Spleen (tissue), 11 donors: Measurements from ENCODE around the gene DCAF5. TPM values are rescaled to one million over a fixed set of nuclear protein-coding genes. Genes with fewer than 3 reads are reported as not detected.
A peak's percentile ranks its signal among the peaks of the same experiment; 100 is the strongest.

Experiments
- DNase-seq: peaks from one replicate; pipeline ENCODE4 v3.0.0-alpha.2; 2020
- H3K27ac ChIP-seq, 8 donors: fragments of 200-600 bp; sonication (generic) in 7 of 8; 1 replicate in 4 of 8; 2 replicates in 4 of 8; pipeline versions ENCODE4 v1.5.0 to v1.8.0; 2016 to 2021; ENCODE audit warnings: inconsistent platforms in 4 of 8, mild to moderate bottlenecking in 4 of 8, moderate library complexity in 1 of 8
- H3K27me3 ChIP-seq, 7 donors: fragments of 200-600 bp; sonication (generic) in 6 of 7; replicated peaks in 1 of 7; 1 replicate in 4 of 7; 2 replicates in 3 of 7; pipeline versions ENCODE4 v1.5.0 to v1.8.0; 2016 to 2021; ENCODE audit warnings: inconsistent platforms in 3 of 7, mild to moderate bottlenecking in 1 of 7
- H3K36me3 ChIP-seq, 6 donors: fragments of 200-600 bp; sonication (generic) in 5 of 6; 1 replicate in 4 of 6; 2 replicates in 2 of 6; pipeline versions ENCODE4 v1.5.0 to v1.8.0; 2016 to 2021; ENCODE audit warnings: inconsistent platforms in 2 of 6
- H3K4me1 ChIP-seq, 6 donors: fragments of 200-600 bp; sonication (generic) in 5 of 6; 1 replicate in 3 of 6; 2 replicates in 3 of 6; pipeline versions ENCODE4 v1.5.0 to v1.8.0; 2016 to 2021; ENCODE audit warnings: inconsistent platforms in 3 of 6
- H3K4me3 ChIP-seq, 8 donors: fragments of 200-600 bp; sonication (generic) in 7 of 8; 1 replicate in 4 of 8; 2 replicates in 4 of 8; pipeline versions ENCODE4 v1.5.0 to v1.8.0; 2016 to 2021; ENCODE audit warnings: inconsistent platforms in 4 of 8, mild to moderate bottlenecking in 4 of 8, moderate library complexity in 2 of 8
- H3K9me3 ChIP-seq, 8 donors: fragments of 200-600 bp; sonication (generic) in 7 of 8; 1 replicate in 4 of 8; 2 replicates in 4 of 8; pipeline versions ENCODE4 v1.5.0 to v1.8.0; 2016 to 2021; ENCODE audit warnings: inconsistent platforms in 4 of 8
- CTCF ChIP-seq, 11 experiments: fragments of 200-600 bp in 7 of 11; fragments of 450-650 bp in 4 of 11; sonication (generic) in 4 of 11; IDR thresholded peaks in 8 of 11; conservative IDR thresholded peaks in 3 of 11; 1 replicate in 7 of 11; 2 replicates in 4 of 11; pipeline versions ENCODE4 v1.4.0 to v1.8.0; 2016 to 2021; ENCODE audit warnings: antibody characterized with exemption in 11 of 11, inconsistent platforms in 4 of 11, mild to moderate bottlenecking in 1 of 11
- POLR2A ChIP-seq, 3 donors: fragments of 450-650 bp; IDR thresholded peaks; one replicate each; pipeline ENCODE4 v1.5.1; 2017; ENCODE audit warnings: antibody characterized with exemption in 3 of 3, mild to moderate bottlenecking in 1 of 3
- POLR2AphosphoS5 ChIP-seq, 3 donors: sonication (generic); formaldehyde crosslinking; IDR thresholded peaks; one replicate each; pipeline ENCODE4 v1.5.1; 2017; ENCODE audit warnings: antibody characterized with exemption in 3 of 3
- WGBS, 5 donors: extraction: QIAGEN DNeasy Blood & Tissue Kit in 3 of 5; methylation state at CpG; one replicate each; pipeline versions ENCODE4 v1.1.5 to v1.1.7; 2013 to 2018; 5-methylcytosine and 5-hydroxymethylcytosine counted together
- intact Hi-C: fragments of 100-400 bp; cut with DNase I; formaldehyde crosslinking; loops from one replicate; pipeline ENCODE4 v1.15.0; 2023; ENCODE audit warnings: low total_unique reads
- polyA plus RNA-seq, 3 donors: library from polyadenylated mRNA; stranded (reverse); fragments of 200-250 nt; gene quantifications; one replicate each; pipeline ENCODE4 v1.2.1, GENCODE V29; 2013
- total RNA-seq, 7 donors: library from RNA; depleted of rRNA in 3 of 7; stranded (reverse); fragments of >200 nt in 3 of 7; fragmentation: NEBNext Ultra II Directional in 4 of 7; extraction: Animal tissue kit (Norgen Biotek cat#: 25700) in 4 of 7; gene quantifications; one replicate each; pipeline versions ENCODE4 v1.1.0 to v1.2.1, GENCODE V29; 2016 to 2021
- donor health status: healthy with polysubstance abuse.
- donor health status: DM: no; HTN: no; CAD: no; lungs with moderate emphysema.
- donor health status: DM: no; HTN: no; CAD: no.
- donor health status: Bipolar disorder and iron deficiency.
- donor health status: healthy.
- donor health status: DM: no; HTN: no; CAD: no.
- donor health status: DM: yes; HTN: yes; CAD: no.

DCAF5 gene
- total and polyA plus RNA-seq, 10 donors, result 10.3 to 60.6 (median 44.1) TPM

DNA sequence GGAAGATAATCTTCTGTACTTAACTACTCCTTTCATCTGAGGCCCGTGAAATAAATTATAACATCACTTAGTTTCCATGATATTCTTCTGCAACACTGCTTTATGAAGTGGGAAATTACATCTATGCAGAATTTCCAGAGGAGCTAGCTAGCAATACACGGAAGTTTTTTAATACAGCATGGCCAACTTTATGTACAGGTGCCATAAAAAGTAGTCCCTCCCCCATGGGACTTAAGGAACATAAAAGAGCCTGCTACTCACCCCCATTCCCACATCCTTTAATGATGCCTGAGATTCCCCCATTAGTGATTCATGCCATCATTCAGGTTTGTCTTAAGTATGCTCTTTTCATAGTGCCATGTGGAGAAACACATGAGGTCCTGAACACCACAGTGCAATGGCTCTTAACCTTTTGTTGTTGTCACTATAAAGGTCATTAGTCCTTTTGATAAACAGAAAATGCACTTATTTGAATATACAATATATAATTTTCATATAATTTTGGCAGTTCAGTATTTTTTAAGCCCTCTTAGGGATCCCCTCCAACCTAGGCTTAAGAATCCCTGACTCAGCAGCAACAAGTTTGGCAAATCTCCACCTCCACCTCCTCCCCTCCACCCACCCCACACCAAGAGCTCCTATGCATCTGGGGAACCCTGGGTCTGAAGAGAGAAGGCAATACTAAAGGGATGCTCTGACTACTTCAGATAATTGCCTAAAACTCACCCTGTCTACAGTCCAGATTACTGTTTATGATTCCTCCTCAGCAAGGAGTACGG lies 37.3 kb downstream of the DCAF5 start:
- H3K4me1 ChIP-seq, result peaks cover 0 to 25% (median 0%) of the 10 kb centered on the region in 6 donors
- no peak overlapping the region for H3K4me3 ChIP-seq
- H3K27me3 ChIP-seq, result no peaks in the 10 kb centered on the region
- WGBS, 5 donors, result 89 to 97% (median 94%) methylated on average over 3 of the region's 3 CpGs
- H3K36me3 ChIP-seq, result peaks cover 0 to 98% (median 56%) of the 10 kb centered on the region in 6 donors
- intact Hi-C loops, result no loop called here
- H3K9me3 ChIP-seq, result no peaks in the 10 kb centered on the region
- TF ChIP-seq CTCF (IDR thresholded peaks at IDR 0.05 in 8 of 11, conservative IDR thresholded peaks at IDR 0.05 in 3 of 11), result no peak
- TF ChIP-seq POLR2A (IDR thresholded peaks at IDR 0.05), result no peak
- no peak for TF ChIP-seq POLR2AphosphoS5 (IDR thresholded peaks at IDR 0.05)
- no peak for DNase-seq
- H3K27ac ChIP-seq, result no peak overlapping the region

DNA sequence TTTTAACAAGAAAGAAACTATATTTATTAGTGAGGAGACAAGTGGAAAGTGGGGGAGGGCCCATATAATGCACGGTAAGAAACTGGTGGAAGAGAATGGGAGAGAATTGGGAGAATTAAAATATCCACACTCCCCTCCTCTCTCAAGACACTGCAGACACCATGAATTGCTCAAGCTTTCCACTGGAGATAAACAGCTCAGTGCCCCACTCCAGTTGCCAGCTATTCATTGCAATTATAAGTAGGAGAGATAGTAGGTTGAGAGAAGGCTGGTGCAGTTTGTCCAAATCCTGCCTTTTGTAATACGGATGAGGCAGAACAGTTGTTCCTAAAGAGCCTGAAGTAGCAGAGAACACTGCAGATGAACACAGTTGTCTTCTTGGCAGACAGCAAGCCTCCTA lies 38.2 kb downstream of the DCAF5 start:
- H3K27ac ChIP-seq, result no peak overlapping the region
- H3K27me3 ChIP-seq, result no peaks in the 10 kb centered on the region
- no peak overlapping the region for H3K4me3 ChIP-seq
- H3K4me1 ChIP-seq, result peaks cover 0 to 20% (median 0%) of the 10 kb centered on the region in 6 donors
- H3K36me3 ChIP-seq, result peaks cover 0 to 98% (median 54%) of the 10 kb centered on the region in 6 donors
- DNase-seq, result no peak
- TF ChIP-seq POLR2AphosphoS5 (IDR thresholded peaks at IDR 0.05) (no peak), CTCF (IDR thresholded peaks at IDR 0.05 in 8 of 11, conservative IDR thresholded peaks at IDR 0.05 in 3 of 11) (no peak), POLR2A (IDR thresholded peaks at IDR 0.05) (no peak)
- no peaks in the 10 kb centered on the region for H3K9me3 ChIP-seq
- intact Hi-C loops, result no loop called here
- WGBS, 5 donors, result 89 to 95% (median 91%) methylated on average over 2 of the region's 2 CpGs

DNA sequence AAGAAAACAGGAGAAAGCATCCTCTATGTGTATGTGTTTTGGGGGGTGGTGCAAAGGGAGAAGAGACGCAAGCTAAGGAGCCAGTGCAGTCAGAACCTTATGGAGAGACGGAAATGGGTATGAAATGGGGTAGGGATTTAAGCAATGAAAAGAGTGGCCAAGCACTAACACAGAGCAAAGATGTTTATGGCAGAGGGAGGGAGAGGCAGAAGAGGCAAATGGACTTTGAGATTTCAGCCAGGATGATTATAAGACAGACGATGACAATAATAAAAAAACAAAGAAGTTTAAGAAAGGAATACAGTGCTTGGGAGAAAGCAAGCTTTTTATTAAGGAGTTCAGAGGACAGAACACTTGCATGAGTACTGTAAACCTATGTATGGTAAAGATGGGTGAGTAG lies 44.6 kb downstream of the DCAF5 start:
- no peaks in the 10 kb centered on the region for H3K9me3 ChIP-seq
- no peak overlapping the region for H3K4me3 ChIP-seq
- H3K27ac ChIP-seq, result no peak overlapping the region
- no peaks in the 10 kb centered on the region for H3K27me3 ChIP-seq
- DNase-seq, result no peak
- intact Hi-C loops, result loop anchor here (5.0 kb wide), 1 partner anchor 196 kb away; no protein-coding TSS in a partner anchor
- 86 to 96% (median 96%) methylated on average over 3 of the region's 3 CpGs for WGBS, 5 donors
- H3K4me1 ChIP-seq, result no peaks in the 10 kb centered on the region
- TF ChIP-seq POLR2A (IDR thresholded peaks at IDR 0.05) (no peak), POLR2AphosphoS5 (IDR thresholded peaks at IDR 0.05) (no peak), CTCF (IDR thresholded peaks at IDR 0.05 in 8 of 11, conservative IDR thresholded peaks at IDR 0.05 in 3 of 11) (no peak)
- H3K36me3 ChIP-seq, result peaks cover 0 to 96% (median 35%) of the 10 kb centered on the region in 6 donors

DNA sequence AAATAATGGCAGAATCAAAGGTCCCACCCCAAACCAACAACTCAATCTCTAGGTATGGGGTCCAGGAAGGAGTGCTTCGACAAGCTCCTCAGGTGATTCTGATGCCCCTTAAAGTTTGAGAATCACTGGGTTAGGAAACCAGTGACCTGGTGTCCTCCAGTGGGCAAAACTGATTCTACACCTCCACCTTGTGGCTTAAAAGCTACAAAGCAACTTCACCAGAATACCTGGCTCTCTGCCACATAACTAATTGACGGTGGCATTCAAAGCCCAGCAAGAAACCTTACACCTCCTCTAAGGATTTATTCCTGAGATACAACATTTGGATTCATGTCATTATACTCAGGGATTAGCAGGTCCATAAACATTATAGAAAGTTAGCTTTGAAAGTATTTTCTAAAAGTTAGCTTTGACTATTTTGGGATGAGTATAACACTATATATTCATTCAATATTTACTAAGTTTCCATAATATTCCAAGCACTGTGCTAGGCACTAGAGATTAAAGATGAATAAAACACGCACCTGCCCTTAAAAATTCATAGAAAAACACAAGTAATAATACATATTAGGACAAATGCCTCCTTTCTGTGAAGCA lies 45.4 kb downstream of the DCAF5 start:
- no peaks in the 10 kb centered on the region for H3K4me1 ChIP-seq
- no peak for DNase-seq
- peaks cover 0 to 97% (median 39%) of the 10 kb centered on the region in 6 donors for H3K36me3 ChIP-seq
- H3K4me3 ChIP-seq, result no peak overlapping the region
- H3K27me3 ChIP-seq, result no peaks in the 10 kb centered on the region
- no peak for TF ChIP-seq POLR2AphosphoS5 (IDR thresholded peaks at IDR 0.05)
- no peak for TF ChIP-seq POLR2A (IDR thresholded peaks at IDR 0.05)
- TF ChIP-seq CTCF (IDR thresholded peaks at IDR 0.05 in 8 of 11, conservative IDR thresholded peaks at IDR 0.05 in 3 of 11), result peak; percentile 20 to 76 (median 62)
- no peaks in the 10 kb centered on the region for H3K9me3 ChIP-seq
- intact Hi-C loops, result loop anchor here (5.0 kb wide), 1 partner anchor 195 kb away; no protein-coding TSS in a partner anchor
- no peak overlapping the region for H3K27ac ChIP-seq
- WGBS, 5 donors, result 39 to 63% (median 53%) methylated on average over 3 of the region's 3 CpGs
